Stomach (tissue), 9 donors: ENCODE data around the gene TMEM203. TPM values are rescaled to one million over a fixed set of nuclear protein-coding genes. Genes with fewer than 3 reads are reported as not detected.

ENCODE experiments used
- DNase-seq, 2 donors: peaks; one replicate each; pipeline versions ENCODE4 v3.0.0 to v3.0.0-alpha.2; 2013 to 2019
- H3K27ac ChIP-seq, 5 donors: fragments of 200-600 bp in 4 of 5; sonication (generic) in 4 of 5; one replicate each; pipeline ENCODE4 v1.5.1; 2013 to 2019; ENCODE audit warnings: mild to moderate bottlenecking in 1 of 5, moderate library complexity in 1 of 5
- H3K27me3 ChIP-seq, 3 donors: fragments of 200-600 bp; sonication (generic); one replicate each; pipeline ENCODE4 v1.5.1; 2017 to 2019; ENCODE audit warnings: mixed run types in 1 of 3
- H3K36me3 ChIP-seq, 4 donors: fragments of 200-600 bp; sonication (generic); 1 replicate in 3 of 4; 2 replicates in 1 of 4; pipeline ENCODE4 v1.5.1; 2016 to 2019
- H3K4me1 ChIP-seq, 4 donors: fragments of 200-600 bp; sonication (generic); one replicate each; pipeline ENCODE4 v1.5.1; 2016 to 2019
- H3K4me3 ChIP-seq, 4 donors: fragments of 200-600 bp; sonication (generic) in 3 of 4; one replicate each; pipeline ENCODE4 v1.5.1; 2016 to 2019; ENCODE audit warnings: mild to moderate bottlenecking in 1 of 4
- H3K9me3 ChIP-seq, 4 donors: fragments of 200-600 bp; sonication (generic); one replicate each; pipeline ENCODE4 v1.5.1; 2016 to 2019
- EP300 ChIP-seq: sonication (generic); formaldehyde crosslinking; IDR thresholded peaks from one replicate; pipeline ENCODE4 v1.6.1; 2017; ENCODE audit warnings: antibody characterized with exemption
- POLR2A ChIP-seq, 4 donors: fragments of 450-650 bp; IDR thresholded peaks; one replicate each; pipeline ENCODE4 v1.6.1; 2016; ENCODE audit warnings: antibody characterized with exemption in 4 of 4, control low read depth in 2 of 4, mild to moderate bottlenecking in 1 of 4, moderate library complexity in 1 of 4
- POLR2AphosphoS5 ChIP-seq, 3 donors: sonication (generic); formaldehyde crosslinking; IDR thresholded peaks; one replicate each; pipeline ENCODE4 v1.6.1; 2016; ENCODE audit warnings: antibody characterized with exemption in 3 of 3
- WGBS, 5 donors: extraction: QIAGEN DNeasy Blood & Tissue Kit in 3 of 5; methylation state at CpG; one replicate each; pipeline versions ENCODE4 v1.1.5 to v1.1.7; 2013 to 2018; 5-methylcytosine and 5-hydroxymethylcytosine counted together
- intact Hi-C: fragments of 100-400 bp; cut with DNase I; formaldehyde crosslinking; loops from one replicate; pipeline ENCODE4 v1.15.1; 2023; ENCODE audit warnings: low total_unique reads
- polyA plus RNA-seq, 3 donors: library from polyadenylated mRNA; stranded (reverse); fragments of 200-250 nt; gene quantifications; one replicate each; pipeline ENCODE4 v1.2.3, GENCODE V29; 2013
- total RNA-seq, 5 donors: library from RNA; depleted of rRNA; stranded (reverse); fragments of >200 nt; gene quantifications; one replicate each; pipeline versions ENCODE4 v1.1.0 to v1.2.3, GENCODE V29; 2014 to 2016
- TF ChIP-seq, protein P1 (sequence below), 7 experiments: fragments of 450-650 bp in 4 of 7; fragments of 200-600 bp in 3 of 7; sonication (generic) in 3 of 7; IDR thresholded peaks; one replicate each; pipeline ENCODE4 v1.5.1; 2016 to 2019; ENCODE audit warnings: antibody characterized with exemption in 7 of 7, control low read depth in 2 of 7, mild to moderate bottlenecking in 1 of 7
- donor health status: healthy with polysubstance abuse.
- donor health status: Bipolar disorder and iron deficiency.
- donor health status: healthy.

Gene TMEM203
- total and polyA plus RNA-seq, 8 donors = 20.6 to 37.0 (median 29.4) TPM

DNA sequence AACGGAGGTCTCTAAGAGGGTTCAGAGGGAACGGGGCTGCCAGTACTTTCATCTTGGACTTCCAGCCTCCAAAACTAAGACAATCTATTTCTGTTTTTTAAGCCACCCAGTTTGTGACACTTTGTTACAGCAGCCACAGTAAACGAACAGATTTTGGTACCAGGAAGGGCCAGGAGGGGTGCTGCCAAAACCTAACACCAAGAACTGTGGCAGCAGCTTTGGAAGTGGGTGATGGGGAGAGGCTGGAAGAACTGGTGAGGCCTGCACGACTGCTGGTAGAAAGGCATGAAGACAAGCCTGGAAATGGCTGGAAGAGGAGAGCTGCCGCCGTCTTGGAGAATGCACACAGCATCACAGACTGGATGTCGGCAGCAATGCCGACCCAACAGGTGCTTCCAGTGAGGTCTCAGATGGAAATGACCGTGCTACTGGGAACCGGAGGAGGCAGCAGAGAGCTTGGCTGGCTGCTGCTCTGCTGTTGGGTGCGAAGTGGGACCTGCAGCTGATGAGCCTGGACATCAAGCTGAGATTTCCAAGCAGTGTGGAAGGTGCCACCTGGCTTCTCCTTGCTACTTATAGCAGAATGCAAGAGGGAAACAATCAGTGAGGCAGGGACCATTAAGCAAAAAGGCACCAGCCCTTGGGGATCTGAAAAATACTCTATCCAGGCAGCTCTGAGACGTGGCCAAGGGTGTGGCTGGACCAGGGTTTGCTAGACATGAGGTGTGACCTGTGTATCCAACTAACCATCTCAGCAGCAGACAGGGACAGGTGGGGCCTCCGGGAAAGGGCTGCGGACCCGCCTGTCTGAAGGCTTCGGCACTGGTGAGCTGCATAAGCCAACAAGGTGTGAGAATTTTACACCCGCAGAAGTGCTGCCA, 28.9 kb downstream of the TMEM203 start:
- Histone ChIP-seq H3K36me3 (peaks cover 34 to 50% (median 41%) of the 10 kb centered on the region in 4 donors), H3K27ac (no peak overlapping the region), H3K9me3 (no peaks in the 10 kb centered on the region), H3K4me3 (no peak overlapping the region), H3K4me1 (peaks cover 18 to 44% (median 39%) of the 10 kb centered on the region in 4 donors), H3K27me3 (peaks cover 0 to 31% (median 16%) of the 10 kb centered on the region in 3 donors)
- WGBS, 5 donors = 47 to 56% (median 51%) methylated on average over 17 of the region's 17 CpGs
- DNase-seq = peak; percentile 53 to 73
- TF ChIP-seq EP300 = no peak
- TF ChIP-seq, protein P1, sequence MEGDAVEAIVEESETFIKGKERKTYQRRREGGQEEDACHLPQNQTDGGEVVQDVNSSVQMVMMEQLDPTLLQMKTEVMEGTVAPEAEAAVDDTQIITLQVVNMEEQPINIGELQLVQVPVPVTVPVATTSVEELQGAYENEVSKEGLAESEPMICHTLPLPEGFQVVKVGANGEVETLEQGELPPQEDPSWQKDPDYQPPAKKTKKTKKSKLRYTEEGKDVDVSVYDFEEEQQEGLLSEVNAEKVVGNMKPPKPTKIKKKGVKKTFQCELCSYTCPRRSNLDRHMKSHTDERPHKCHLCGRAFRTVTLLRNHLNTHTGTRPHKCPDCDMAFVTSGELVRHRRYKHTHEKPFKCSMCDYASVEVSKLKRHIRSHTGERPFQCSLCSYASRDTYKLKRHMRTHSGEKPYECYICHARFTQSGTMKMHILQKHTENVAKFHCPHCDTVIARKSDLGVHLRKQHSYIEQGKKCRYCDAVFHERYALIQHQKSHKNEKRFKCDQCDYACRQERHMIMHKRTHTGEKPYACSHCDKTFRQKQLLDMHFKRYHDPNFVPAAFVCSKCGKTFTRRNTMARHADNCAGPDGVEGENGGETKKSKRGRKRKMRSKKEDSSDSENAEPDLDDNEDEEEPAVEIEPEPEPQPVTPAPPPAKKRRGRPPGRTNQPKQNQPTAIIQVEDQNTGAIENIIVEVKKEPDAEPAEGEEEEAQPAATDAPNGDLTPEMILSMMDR (IDR thresholded peaks at IDR 0.05) = peak in 4 of 7 experiments; percentile 35 to 49 (median 40)
- TF ChIP-seq POLR2A (IDR thresholded peaks at IDR 0.05) = no peak
- TF ChIP-seq POLR2AphosphoS5 (IDR thresholded peaks at IDR 0.05) = no peak
- intact Hi-C loops = no loop called here

DNA sequence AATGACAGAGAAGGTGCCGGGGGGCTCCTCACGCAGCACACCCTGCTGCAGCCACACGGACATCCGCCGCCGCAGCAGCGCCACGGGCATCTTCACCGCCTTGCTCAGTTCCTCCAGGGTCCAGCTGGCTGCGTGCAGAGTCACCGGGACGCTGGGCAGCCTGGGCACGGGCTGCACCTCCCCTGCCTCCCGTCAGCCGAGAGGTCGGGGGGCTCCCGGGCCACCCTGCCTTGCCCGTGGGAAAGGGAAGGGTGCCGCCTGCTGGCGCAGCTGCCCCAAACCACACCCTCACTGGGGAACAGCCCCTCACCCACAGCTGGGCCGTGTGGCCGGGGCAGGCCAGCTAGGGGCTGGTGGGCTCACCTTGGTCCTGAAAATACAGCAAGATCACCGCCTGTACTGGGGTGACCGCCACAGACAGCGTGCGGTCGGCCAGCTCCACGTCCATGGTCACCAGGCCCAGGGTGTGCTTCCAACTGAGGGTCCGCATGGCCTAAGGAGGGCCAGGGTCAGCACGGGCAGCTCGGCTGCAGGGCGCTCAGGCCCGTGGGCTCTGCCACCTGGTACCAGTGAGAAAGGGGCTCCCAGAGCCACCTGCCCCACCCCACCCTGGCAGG, 30.0 kb downstream of the TMEM203 start:
- no peak overlapping the region for H3K4me3 ChIP-seq
- no peaks in the 10 kb centered on the region for H3K9me3 ChIP-seq
- peaks cover 23 to 40% (median 30%) of the 10 kb centered on the region in 4 donors for H3K36me3 ChIP-seq
- intact Hi-C loops = no loop called here
- WGBS, 5 donors = 21 to 46% (median 42%) methylated on average over 20 to 33 of the region's 33 CpGs
- no peak for TF ChIP-seq POLR2AphosphoS5 (IDR thresholded peaks at IDR 0.05)
- TF ChIP-seq, protein P1 (IDR thresholded peaks at IDR 0.05) = peak in 2 of 7 experiments; percentile 12 to 14
- no peak for TF ChIP-seq POLR2A (IDR thresholded peaks at IDR 0.05)
- TF ChIP-seq EP300 = no peak
- peaks cover 18 to 55% (median 40%) of the 10 kb centered on the region in 4 donors for H3K4me1 ChIP-seq
- no peak for DNase-seq
- H3K27ac ChIP-seq = no peak overlapping the region
- peaks cover 0 to 42% (median 25%) of the 10 kb centered on the region in 3 donors for H3K27me3 ChIP-seq

DNA sequence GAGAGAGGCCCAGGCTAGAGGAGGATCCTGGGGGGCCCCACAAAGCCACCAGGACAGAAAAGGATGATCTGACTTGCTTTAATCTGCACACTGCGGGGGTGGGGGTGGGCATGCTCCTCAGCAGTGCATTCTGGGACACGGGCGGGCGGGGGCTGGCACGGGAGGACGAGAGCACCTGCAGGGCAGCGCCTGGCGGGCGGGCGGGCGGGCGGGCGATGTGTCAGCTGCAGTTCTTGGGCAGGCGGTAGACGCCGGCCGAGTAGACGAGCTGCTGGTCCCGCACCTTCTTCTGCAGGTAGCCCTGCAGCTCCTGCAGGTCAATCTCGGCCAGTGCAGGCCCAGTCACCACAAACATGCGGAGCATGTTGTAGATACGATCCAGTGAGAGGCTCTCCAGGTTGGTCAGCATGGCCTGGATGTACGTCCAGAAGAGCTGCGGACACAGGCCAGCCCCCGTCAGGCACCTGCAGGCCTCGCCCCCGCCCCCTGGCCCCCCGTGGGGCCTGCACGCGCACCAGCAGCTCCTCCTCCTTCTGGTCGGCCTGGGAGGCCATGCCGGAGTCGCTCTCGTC, 30.6 kb downstream of the TMEM203 start:
- TF ChIP-seq POLR2A (IDR thresholded peaks at IDR 0.05) (no peak), EP300 (no peak), POLR2AphosphoS5 (IDR thresholded peaks at IDR 0.05) (no peak)
- TF ChIP-seq, protein P1 (IDR thresholded peaks at IDR 0.05) = no peak
- 23 to 52% (median 34%) methylated on average over 9 to 34 of the region's 34 CpGs for WGBS, 5 donors
- intact Hi-C loops = no loop called here
- Histone ChIP-seq H3K9me3 (no peaks in the 10 kb centered on the region), H3K4me1 (peaks cover 24 to 61% (median 46%) of the 10 kb centered on the region in 4 donors), H3K36me3 (peaks cover 17 to 33% (median 24%) of the 10 kb centered on the region in 4 donors), H3K4me3 (no peak overlapping the region), H3K27me3 (peaks cover 0 to 49% (median 32%) of the 10 kb centered on the region in 3 donors), H3K27ac (no peak overlapping the region)
- no peak for DNase-seq
